ENCODE data around the gene SEC23B.

DNA sequence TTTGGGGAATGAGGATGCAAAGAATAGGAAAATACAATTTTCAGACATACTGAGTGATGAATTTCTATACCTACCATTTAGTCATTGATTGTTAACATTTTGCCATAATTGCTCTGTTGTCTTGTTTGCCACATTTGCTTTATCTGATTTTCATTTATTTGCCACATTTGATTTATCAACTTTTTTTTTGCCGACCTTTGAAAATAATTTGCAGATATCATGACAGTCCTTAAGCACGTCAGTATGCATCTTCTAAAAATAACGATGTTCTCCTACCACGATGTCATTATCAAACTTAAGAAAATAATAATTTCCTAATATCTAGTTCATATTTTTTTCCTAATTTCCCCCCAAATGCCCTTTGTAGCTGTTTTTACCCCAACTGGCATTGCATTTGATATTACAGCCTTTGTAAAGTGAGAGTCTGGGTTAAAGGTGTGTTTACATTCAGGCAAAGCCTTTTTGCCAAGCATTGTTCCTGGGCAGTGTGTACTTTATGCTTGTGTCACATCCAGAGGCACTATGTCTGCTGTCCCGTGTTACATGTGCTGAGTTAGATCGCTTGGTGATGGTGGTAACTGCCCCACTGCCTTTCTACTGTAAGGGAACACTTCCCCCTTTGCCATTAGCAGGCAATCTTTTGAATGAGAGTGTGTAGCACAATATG, 26.4 kb downstream of the SEC23B start:
- TF ChIP-seq, protein P1, sequence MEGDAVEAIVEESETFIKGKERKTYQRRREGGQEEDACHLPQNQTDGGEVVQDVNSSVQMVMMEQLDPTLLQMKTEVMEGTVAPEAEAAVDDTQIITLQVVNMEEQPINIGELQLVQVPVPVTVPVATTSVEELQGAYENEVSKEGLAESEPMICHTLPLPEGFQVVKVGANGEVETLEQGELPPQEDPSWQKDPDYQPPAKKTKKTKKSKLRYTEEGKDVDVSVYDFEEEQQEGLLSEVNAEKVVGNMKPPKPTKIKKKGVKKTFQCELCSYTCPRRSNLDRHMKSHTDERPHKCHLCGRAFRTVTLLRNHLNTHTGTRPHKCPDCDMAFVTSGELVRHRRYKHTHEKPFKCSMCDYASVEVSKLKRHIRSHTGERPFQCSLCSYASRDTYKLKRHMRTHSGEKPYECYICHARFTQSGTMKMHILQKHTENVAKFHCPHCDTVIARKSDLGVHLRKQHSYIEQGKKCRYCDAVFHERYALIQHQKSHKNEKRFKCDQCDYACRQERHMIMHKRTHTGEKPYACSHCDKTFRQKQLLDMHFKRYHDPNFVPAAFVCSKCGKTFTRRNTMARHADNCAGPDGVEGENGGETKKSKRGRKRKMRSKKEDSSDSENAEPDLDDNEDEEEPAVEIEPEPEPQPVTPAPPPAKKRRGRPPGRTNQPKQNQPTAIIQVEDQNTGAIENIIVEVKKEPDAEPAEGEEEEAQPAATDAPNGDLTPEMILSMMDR (conservative IDR thresholded peaks at IDR 0.05) = no peak
- TF ChIP-seq ZFX (IDR thresholded peaks at IDR 0.05) = no peak
